ENCODE measurements around the gene SLAMF1.

SLAMF1 gene

GRCh38 chr1:160636076-160636475 lies 10.8 kb downstream of the SLAMF1 start:
- H3K4me3 ChIP-seq (ENCODE audit: low read depth, low read length): no peak overlapping the region
- no peak for DNase-seq
- no peaks in the 10 kb centered on the region for H3K9me3 ChIP-seq
- TF ChIP-seq CTCF (IDR thresholded peaks at IDR 0.05; ENCODE audit: low read depth, low read length): no peak
- H3K27me3 ChIP-seq: no peaks in the 10 kb centered on the region
- no peaks in the 10 kb centered on the region for H3K4me1 ChIP-seq
- no peaks in the 10 kb centered on the region for H3K36me3 ChIP-seq

GRCh38 chr1:160634543-160635491 lies 12.0 kb downstream of the SLAMF1 start:
- Histone ChIP-seq H3K9me3 (no peaks in the 10 kb centered on the region), H3K36me3 (no peaks in the 10 kb centered on the region), H3K4me1 (no peaks in the 10 kb centered on the region), H3K4me3 (ENCODE audit: low read depth, low read length) (no peak overlapping the region), H3K27me3 (no peaks in the 10 kb centered on the region)
- DNase-seq: no peak
- no peak for TF ChIP-seq CTCF (IDR thresholded peaks at IDR 0.05; ENCODE audit: low read depth, low read length)

GRCh38 chr1:160633330-160633903 lies 13.4 kb downstream of the SLAMF1 start:
- no peaks in the 10 kb centered on the region for H3K36me3 ChIP-seq
- H3K4me3 ChIP-seq (ENCODE audit: low read depth, low read length): no peak overlapping the region
- no peaks in the 10 kb centered on the region for H3K27me3 ChIP-seq
- TF ChIP-seq CTCF (IDR thresholded peaks at IDR 0.05; ENCODE audit: low read depth, low read length): no peak
- no peaks in the 10 kb centered on the region for H3K9me3 ChIP-seq
- no peaks in the 10 kb centered on the region for H3K4me1 ChIP-seq
- no peak for DNase-seq

GRCh38 chr1:160631983-160632625 lies 14.7 kb downstream of the SLAMF1 start:
- no peaks in the 10 kb centered on the region for H3K9me3 ChIP-seq
- no peak for DNase-seq
- no peak overlapping the region for H3K4me3 ChIP-seq (ENCODE audit: low read depth, low read length)
- H3K36me3 ChIP-seq: no peaks in the 10 kb centered on the region
- no peak for TF ChIP-seq CTCF (IDR thresholded peaks at IDR 0.05; ENCODE audit: low read depth, low read length)
- H3K4me1 ChIP-seq: no peaks in the 10 kb centered on the region
- no peaks in the 10 kb centered on the region for H3K27me3 ChIP-seq

GRCh38 chr1:160630523-160631451 lies 16.1 kb downstream of the SLAMF1 start:
- H3K9me3 ChIP-seq: no peaks in the 10 kb centered on the region
- no peak overlapping the region for H3K4me3 ChIP-seq (ENCODE audit: low read depth, low read length)
- no peak for TF ChIP-seq CTCF (IDR thresholded peaks at IDR 0.05; ENCODE audit: low read depth, low read length)
- no peaks in the 10 kb centered on the region for H3K36me3 ChIP-seq
- no peaks in the 10 kb centered on the region; the same call in 1 of the 2 replicates for H3K27me3 ChIP-seq
- H3K4me1 ChIP-seq: no peaks in the 10 kb centered on the region
- DNase-seq: no peak
